GM12873 (cell line): ENCODE measurements around the gene RAVER2.

Experiments
- TF ChIP-seq, protein P1 (sequence below): IDR thresholded peaks from 2 replicates; pipeline ENCODE4 v1.5.1; 2012; ENCODE audit warnings: low read depth, mild to moderate bottlenecking, moderate library complexity, low read length, control low read depth; ENCODE audit not compliant: insufficient read depth; ENCODE audit errors: missing control alignments

The RAVER2 gene

GRCh38 chr1:64865105-64865757 lies 120.4 kb downstream of the RAVER2 start:
- TF ChIP-seq, protein P1, sequence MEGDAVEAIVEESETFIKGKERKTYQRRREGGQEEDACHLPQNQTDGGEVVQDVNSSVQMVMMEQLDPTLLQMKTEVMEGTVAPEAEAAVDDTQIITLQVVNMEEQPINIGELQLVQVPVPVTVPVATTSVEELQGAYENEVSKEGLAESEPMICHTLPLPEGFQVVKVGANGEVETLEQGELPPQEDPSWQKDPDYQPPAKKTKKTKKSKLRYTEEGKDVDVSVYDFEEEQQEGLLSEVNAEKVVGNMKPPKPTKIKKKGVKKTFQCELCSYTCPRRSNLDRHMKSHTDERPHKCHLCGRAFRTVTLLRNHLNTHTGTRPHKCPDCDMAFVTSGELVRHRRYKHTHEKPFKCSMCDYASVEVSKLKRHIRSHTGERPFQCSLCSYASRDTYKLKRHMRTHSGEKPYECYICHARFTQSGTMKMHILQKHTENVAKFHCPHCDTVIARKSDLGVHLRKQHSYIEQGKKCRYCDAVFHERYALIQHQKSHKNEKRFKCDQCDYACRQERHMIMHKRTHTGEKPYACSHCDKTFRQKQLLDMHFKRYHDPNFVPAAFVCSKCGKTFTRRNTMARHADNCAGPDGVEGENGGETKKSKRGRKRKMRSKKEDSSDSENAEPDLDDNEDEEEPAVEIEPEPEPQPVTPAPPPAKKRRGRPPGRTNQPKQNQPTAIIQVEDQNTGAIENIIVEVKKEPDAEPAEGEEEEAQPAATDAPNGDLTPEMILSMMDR, result no peak

- TF ChIP-seq, protein P1, result no peak
Observed at GRCh38 chr1:64866689-64867088, 121.8 kb downstream of the RAVER2 start.

DNA sequence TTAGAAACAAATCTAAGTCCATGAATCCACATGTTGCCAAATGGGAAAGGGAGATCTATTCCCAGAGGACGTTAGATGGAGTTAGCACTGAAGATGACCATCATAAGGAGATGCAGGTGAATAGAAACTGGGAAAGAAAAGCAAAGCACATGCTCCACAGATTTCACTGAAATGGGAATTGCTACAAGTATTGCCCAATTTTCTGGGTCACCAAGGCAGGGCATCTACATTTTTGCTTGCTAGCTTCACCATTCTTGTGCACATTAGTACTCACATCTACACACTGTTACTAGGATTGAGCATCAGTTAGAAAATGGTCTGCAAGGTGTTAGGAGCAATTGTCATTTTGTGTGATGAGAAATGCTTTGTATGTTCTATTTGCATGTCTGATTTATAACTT lies 122.4 kb downstream of the RAVER2 start:
- TF ChIP-seq, protein P1, result no peak

GRCh38 chr1:64871256-64871655 lies 126.4 kb downstream of the RAVER2 start:
- TF ChIP-seq, protein P1, result no peak

DNA sequence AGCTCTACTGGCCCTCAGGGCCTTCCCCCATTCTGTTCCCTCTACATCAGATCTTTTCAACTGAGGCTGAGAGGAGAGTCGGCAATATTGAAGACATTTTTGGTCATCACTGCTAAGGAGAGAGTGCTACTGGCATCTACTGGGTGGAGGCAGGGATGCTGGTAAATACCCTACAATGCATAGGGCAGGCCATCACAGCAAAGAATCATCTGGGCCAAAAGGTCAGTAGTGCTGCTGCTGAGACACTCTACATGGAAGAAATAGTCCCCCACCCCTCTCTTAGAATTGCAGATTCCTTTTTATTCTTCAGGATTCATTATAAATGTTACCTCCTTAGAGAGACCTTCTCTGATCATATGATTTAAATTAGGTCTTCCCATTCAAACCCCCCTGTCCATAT lies 127.2 kb downstream of the RAVER2 start:
- TF ChIP-seq, protein P1, result no peak

- TF ChIP-seq, protein P1, result no peak
Observed at GRCh38 chr1:64873576-64873975, 128.7 kb downstream of the RAVER2 start.

DNA sequence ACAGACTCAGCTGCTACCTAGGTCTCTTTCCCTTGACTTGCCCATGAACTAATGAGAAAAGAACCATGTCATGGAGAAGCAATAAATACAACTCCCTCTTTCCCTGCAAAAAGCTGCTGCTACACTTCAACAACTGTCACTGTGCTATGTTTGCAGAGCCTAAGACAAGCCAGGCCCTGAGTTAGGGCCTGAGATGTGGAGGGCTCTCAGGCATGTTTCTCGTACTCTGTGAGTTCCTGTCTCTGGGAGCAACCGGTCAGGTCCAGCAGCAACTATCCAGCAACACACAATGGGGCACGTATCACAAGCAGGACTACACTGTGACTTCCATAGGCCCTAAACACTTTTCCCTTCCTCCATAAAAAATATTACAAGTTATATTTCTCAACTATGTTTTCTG lies 129.8 kb downstream of the RAVER2 start:
- TF ChIP-seq, protein P1, result no peak
